CD4-positive, alpha-beta T cell treated with Interleukin-4 for 1 hour (primary cell): ENCODE results near the gene UTF1.

ENCODE experiments used
- DNase-seq, 2 donors: peaks; one replicate each; pipeline ENCODE4 v3.0.0-alpha.2; 2020 to 2022

Gene UTF1

GRCh38 chr10:133230044-133230361, at the start of gene UTF1:
Gene UTF1 (plus strand): TSS chr10:133230217. CDS start chr10:133230289, 72 bp downstream.
- no peak for DNase-seq

- no peak for DNase-seq
Measured at GRCh38 chr10:133180965-133181639, 48.9 kb upstream of the UTF1 start.

GRCh38 chr10:133182190-133182589, 47.8 kb upstream of the UTF1 start:
- DNase-seq, result no peak

GRCh38 chr10:133182791-133183645, 47.0 kb upstream of the UTF1 start:
- no peak for DNase-seq

GRCh38 chr10:133183646-133184378, 46.2 kb upstream of the UTF1 start:
- DNase-seq, result no peak

DNA sequence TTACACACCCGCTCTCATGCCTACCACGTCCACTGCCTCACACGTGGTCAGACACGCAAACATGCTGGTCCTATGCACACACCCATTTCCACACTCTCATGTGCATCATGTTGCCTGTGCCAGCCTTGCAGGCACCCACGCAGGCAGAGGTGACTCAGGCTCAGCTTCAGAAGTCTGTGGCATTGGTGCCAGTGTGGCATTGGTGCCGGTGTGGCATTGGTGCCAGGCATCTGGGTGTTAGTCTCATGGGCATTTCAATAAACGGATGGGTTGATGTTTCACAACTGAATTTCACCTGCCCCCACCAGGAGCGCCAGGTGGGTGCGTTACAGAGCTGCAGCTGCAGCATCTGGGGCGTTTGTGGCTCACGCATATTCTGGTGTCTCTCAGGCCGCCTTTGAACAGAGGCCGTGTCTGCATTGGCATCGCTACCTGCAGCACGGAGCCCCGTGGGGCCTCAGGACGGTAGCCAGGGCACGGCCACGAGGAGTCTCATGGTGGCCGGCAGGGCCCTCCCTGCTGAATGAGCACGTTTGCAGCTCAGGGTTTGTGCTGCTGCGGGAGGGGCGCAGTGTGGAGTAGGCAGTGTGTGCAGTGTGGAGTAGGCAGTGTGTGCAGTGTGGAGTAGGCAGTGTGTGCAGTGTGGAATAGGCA, 45.3 kb upstream of the UTF1 start:
- no peak for DNase-seq

DNA sequence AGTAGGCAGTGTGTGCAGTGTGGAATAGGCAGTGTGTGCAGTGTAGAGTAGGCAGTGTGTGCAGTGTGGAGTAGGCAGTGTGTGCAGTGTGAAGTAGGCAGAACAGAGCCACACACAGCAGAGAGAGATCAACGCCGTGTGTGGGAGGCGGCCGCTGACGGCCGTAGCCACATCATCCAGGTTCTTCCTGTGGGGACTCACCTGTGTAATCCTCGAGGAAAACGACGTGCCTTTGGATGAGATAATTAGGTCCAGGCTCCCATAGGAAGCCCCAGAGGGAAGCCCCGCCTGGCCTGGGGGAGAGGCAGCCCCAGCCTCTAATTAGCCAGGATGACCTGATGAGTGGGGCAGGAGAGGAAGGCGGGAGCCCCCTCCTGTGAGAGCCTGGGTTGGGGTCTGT, 44.6 kb upstream of the UTF1 start:
- DNase-seq, result no peak

GRCh38 chr10:133185916-133186315, 44.1 kb upstream of the UTF1 start:
- no peak for DNase-seq

DNA sequence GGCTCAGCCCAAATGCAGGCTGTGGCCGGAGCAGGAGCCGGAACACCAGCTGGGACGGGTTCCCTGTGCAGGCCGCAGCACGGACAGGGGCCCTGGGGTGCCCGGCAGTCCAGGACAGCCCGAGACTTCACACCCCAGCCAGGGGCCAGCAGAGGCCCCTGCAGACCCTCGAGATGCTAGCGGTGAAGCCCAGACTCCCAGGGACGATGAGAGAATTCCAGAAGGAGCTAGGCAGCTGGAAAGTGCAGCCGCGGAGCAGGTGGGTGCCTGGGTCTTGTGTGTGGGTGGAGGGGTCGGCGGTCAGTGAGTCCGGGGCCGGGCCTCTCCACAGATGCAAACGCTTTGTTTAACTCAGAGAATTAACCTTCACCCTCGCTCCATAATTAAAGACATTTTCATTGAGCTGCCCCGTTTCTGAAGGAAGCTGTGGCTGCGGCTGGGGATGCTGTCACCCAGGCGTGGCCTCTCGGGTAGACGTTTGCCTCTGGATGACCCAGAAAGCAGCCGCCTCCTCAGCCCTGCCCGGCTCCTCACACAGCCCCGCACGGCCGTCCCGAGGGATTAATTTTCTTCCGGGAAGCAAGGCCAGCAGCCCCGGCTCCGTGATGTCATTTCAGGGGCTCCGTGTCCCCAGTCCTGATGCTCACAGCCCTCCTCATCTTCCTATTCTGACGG, 43.5 kb upstream of the UTF1 start:
- no peak for DNase-seq

- DNase-seq, result no peak
Measured at GRCh38 chr10:133187091-133187905, 42.7 kb upstream of the UTF1 start.

- no peak for DNase-seq
Measured at GRCh38 chr10:133187906-133188681, 41.9 kb upstream of the UTF1 start.

- DNase-seq, result no peak
Measured at GRCh38 chr10:133189256-133189655, 40.8 kb upstream of the UTF1 start.

- no peak for DNase-seq
Measured at GRCh38 chr10:133189726-133190125, 40.3 kb upstream of the UTF1 start.

GRCh38 chr10:133190225-133190624, 39.8 kb upstream of the UTF1 start:
- DNase-seq, result no peak

DNA sequence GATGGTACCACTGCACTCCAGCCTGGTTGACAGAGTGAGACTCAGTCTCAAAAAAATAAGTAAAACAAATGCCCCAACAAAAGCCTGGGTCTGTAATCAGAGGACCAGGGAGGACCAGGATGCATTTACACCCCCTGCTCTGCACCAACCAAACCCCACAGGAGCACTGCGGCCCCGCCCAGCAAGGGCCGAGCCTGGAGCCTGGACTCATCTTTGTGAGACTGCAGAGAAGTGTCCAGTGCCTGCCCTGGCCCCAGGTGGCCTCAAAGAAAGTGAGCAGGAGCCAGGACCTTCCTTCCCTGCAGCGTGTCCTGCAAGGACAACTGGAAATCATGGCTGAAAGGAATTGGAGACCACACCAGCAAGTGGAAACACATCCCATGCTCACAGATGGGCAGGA, 38.4 kb upstream of the UTF1 start:
- DNase-seq, result no peak

DNA sequence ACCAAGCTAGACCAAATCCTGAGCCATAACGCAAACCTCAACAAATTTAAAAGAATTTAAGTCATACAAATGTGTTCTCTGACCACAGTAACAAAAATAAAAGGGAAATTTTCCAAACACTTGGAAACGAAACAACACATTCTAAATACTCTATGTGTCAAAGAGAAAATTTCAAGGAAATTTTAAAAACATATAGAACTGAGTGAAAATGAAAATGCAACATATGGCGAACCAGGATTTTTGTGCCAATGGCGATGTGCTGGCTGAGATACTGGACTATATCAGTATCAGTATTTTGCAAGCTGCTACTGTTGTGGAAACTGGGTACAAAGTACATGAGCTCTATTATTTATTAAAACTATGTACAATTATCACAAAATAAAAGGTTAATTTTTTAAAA, 35.9 kb upstream of the UTF1 start:
- no peak for DNase-seq

DNA sequence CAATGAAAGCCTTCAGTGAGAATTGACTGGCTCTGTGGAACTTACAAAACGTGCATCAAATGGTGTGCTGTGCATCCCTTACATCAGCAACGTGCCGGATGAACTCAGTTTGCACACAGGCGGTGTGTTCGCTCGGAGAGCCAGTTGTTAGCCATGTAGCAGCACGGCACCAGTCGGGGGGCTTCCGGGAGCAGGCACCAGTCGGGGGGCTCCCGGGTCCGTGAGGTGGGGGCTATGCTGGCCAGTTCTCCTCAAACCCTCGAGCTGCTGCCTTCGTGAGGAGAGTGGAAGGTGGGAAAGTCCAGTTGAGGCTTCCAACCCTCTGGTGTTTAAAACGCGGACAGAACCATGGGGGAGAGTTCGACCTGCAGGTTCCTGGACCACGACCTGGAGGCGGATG, 34.9 kb upstream of the UTF1 start:
- no peak for DNase-seq

DNA sequence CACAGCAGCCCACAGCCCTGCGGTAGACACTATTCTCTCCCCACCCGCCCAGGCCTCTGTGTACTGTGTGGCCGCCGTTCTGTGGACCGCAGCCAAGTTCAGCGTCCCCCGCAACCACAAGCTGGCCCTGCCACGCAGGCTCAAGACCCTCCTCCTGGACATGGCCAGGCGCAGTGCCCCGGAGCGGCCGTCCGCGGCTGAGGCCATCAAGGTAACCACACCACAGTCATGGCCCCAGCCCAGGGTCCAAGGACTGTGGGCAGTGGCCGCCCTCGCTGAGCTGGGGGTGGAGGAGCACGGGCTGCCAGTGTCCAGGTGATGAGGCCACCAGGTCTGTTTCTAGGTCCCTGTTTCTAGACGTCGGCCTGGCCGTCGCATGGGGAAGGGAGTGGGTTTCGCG, 34.4 kb upstream of the UTF1 start:
- no peak for DNase-seq

GRCh38 chr10:133196221-133196915, 33.6 kb upstream of the UTF1 start:
- DNase-seq, result no peak
